ENCODE measurements around the gene AFDN.

DNA sequence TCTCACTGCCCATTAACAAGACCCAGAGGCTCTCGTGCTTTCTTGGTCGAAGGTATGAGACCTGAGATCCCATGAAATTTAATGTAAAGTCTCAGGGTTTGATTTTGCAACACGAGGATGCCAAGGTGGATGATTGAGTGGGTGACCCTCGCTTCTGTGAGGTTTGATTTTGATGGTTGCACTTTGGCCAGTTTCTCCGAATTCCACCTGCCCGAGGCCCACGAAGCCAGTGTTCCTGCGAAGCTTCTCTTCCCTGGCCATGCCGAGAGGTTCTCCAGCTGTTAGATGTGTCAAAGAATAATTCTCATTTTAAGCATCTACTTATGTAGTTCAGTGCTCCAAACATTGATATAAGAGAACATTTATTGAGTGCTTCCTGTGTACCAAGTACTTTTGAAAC is 170.9 kb downstream of the AFDN start, which contains the start of gene KIF25:
- TF ChIP-seq, protein P1, sequence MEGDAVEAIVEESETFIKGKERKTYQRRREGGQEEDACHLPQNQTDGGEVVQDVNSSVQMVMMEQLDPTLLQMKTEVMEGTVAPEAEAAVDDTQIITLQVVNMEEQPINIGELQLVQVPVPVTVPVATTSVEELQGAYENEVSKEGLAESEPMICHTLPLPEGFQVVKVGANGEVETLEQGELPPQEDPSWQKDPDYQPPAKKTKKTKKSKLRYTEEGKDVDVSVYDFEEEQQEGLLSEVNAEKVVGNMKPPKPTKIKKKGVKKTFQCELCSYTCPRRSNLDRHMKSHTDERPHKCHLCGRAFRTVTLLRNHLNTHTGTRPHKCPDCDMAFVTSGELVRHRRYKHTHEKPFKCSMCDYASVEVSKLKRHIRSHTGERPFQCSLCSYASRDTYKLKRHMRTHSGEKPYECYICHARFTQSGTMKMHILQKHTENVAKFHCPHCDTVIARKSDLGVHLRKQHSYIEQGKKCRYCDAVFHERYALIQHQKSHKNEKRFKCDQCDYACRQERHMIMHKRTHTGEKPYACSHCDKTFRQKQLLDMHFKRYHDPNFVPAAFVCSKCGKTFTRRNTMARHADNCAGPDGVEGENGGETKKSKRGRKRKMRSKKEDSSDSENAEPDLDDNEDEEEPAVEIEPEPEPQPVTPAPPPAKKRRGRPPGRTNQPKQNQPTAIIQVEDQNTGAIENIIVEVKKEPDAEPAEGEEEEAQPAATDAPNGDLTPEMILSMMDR (conservative IDR thresholded peaks at IDR 0.05; ENCODE audit: low read depth in 2 of 2) = no peak
- TF ChIP-seq ZNF331 (CRISPR knock-in tag; IDR thresholded peaks at IDR 0.05; ENCODE audit: low read depth) = no peak
- TF ChIP-seq EZH2 (IDR thresholded peaks at IDR 0.05; ENCODE audit: low read depth, unreplicated experiment) = no peak
- no peak for TF ChIP-seq POLR2AphosphoS5 (IDR thresholded peaks at IDR 0.05; ENCODE audit: low read depth)
- TF ChIP-seq, protein P2, sequence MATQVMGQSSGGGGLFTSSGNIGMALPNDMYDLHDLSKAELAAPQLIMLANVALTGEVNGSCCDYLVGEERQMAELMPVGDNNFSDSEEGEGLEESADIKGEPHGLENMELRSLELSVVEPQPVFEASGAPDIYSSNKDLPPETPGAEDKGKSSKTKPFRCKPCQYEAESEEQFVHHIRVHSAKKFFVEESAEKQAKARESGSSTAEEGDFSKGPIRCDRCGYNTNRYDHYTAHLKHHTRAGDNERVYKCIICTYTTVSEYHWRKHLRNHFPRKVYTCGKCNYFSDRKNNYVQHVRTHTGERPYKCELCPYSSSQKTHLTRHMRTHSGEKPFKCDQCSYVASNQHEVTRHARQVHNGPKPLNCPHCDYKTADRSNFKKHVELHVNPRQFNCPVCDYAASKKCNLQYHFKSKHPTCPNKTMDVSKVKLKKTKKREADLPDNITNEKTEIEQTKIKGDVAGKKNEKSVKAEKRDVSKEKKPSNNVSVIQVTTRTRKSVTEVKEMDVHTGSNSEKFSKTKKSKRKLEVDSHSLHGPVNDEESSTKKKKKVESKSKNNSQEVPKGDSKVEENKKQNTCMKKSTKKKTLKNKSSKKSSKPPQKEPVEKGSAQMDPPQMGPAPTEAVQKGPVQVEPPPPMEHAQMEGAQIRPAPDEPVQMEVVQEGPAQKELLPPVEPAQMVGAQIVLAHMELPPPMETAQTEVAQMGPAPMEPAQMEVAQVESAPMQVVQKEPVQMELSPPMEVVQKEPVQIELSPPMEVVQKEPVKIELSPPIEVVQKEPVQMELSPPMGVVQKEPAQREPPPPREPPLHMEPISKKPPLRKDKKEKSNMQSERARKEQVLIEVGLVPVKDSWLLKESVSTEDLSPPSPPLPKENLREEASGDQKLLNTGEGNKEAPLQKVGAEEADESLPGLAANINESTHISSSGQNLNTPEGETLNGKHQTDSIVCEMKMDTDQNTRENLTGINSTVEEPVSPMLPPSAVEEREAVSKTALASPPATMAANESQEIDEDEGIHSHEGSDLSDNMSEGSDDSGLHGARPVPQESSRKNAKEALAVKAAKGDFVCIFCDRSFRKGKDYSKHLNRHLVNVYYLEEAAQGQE (IDR thresholded peaks at IDR 0.05; ENCODE audit: unreplicated experiment) = no peak
- TF ChIP-seq EZH2phosphoT487 (IDR thresholded peaks at IDR 0.05; ENCODE audit: unreplicated experiment) = no peak
- TF ChIP-seq NANOG (IDR thresholded peaks at IDR 0.05; ENCODE audit: borderline replicate concordance) = no peak
- no peak for TF ChIP-seq JUNB (IDR thresholded peaks at IDR 0.05; ENCODE audit: unreplicated experiment)
- TF ChIP-seq CREB1 (CRISPR knock-in tag; IDR thresholded peaks at IDR 0.05; ENCODE audit: low read depth) = no peak
- TF ChIP-seq, protein P3, sequence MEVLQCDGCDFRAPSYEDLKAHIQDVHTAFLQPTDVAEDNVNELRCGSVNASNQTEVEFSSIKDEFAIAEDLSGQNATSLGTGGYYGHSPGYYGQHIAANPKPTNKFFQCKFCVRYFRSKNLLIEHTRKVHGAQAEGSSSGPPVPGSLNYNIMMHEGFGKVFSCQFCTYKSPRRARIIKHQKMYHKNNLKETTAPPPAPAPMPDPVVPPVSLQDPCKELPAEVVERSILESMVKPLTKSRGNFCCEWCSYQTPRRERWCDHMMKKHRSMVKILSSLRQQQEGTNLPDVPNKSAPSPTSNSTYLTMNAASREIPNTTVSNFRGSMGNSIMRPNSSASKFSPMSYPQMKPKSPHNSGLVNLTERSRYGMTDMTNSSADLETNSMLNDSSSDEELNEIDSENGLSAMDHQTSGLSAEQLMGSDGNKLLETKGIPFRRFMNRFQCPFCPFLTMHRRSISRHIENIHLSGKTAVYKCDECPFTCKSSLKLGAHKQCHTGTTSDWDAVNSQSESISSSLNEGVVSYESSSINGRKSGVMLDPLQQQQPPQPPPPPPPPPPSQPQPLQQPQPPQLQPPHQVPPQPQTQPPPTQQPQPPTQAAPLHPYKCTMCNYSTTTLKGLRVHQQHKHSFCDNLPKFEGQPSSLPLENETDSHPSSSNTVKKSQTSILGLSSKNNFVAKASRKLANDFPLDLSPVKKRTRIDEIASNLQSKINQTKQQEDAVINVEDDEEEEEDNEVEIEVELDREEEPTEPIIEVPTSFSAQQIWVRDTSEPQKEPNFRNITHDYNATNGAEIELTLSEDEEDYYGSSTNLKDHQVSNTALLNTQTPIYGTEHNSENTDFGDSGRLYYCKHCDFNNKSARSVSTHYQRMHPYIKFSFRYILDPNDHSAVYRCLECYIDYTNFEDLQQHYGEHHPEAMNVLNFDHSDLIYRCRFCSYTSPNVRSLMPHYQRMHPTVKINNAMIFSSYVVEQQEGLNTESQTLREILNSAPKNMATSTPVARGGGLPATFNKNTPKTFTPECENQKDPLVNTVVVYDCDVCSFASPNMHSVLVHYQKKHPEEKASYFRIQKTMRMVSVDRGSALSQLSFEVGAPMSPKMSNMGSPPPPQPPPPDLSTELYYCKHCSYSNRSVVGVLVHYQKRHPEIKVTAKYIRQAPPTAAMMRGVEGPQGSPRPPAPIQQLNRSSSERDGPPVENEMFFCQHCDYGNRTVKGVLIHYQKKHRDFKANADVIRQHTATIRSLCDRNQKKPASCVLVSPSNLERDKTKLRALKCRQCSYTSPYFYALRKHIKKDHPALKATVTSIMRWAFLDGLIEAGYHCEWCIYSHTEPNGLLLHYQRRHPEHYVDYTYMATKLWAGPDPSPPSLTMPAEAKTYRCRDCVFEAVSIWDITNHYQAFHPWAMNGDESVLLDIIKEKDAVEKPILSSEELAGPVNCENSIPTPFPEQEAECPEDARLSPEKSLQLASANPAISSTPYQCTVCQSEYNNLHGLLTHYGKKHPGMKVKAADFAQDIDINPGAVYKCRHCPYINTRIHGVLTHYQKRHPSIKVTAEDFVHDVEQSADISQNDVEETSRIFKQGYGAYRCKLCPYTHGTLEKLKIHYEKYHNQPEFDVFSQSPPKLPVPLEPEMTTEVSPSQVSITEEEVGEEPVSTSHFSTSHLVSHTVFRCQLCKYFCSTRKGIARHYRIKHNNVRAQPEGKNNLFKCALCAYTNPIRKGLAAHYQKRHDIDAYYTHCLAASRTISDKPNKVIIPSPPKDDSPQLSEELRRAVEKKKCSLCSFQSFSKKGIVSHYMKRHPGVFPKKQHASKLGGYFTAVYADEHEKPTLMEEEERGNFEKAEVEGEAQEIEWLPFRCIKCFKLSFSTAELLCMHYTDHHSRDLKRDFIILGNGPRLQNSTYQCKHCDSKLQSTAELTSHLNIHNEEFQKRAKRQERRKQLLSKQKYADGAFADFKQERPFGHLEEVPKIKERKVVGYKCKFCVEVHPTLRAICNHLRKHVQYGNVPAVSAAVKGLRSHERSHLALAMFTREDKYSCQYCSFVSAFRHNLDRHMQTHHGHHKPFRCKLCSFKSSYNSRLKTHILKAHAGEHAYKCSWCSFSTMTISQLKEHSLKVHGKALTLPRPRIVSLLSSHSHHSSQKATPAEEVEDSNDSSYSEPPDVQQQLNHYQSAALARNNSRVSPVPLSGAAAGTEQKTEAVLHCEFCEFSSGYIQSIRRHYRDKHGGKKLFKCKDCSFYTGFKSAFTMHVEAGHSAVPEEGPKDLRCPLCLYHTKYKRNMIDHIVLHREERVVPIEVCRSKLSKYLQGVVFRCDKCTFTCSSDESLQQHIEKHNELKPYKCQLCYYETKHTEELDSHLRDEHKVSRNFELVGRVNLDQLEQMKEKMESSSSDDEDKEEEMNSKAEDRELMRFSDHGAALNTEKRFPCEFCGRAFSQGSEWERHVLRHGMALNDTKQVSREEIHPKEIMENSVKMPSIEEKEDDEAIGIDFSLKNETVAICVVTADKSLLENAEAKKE (CRISPR knock-in tag; IDR thresholded peaks at IDR 0.05) = no peak
